Stomach smooth muscle (tissue), 2 donors: ENCODE results near the gene PDLIM1.

Experiments used
- H3K27ac ChIP-seq: one replicate; pipeline ENCODE4 v1.7.0; 2013; ENCODE audit warnings: mild to moderate bottlenecking, low read length, inconsistent platforms
- H3K27me3 ChIP-seq, 2 donors: one replicate each; pipeline ENCODE4 v1.7.0; 2013; ENCODE audit warnings: low read length in 2 of 2; ENCODE audit not compliant: insufficient read depth in 2 of 2, control insufficient read depth in 1 of 2
- H3K36me3 ChIP-seq, 2 donors: one replicate each; pipeline ENCODE4 v1.7.0; 2013; ENCODE audit warnings: low read length in 2 of 2; ENCODE audit not compliant: control insufficient read depth in 2 of 2, insufficient read depth in 2 of 2
- H3K4me1 ChIP-seq: one replicate; pipeline ENCODE4 v1.7.0; 2013; ENCODE audit warnings: low read length; ENCODE audit not compliant: control insufficient read depth, insufficient read depth
- H3K4me3 ChIP-seq, 2 donors: one replicate each; pipeline ENCODE4 v1.7.0; 2013; ENCODE audit warnings: low read length in 2 of 2
- H3K9ac ChIP-seq, 2 donors: one replicate each; pipeline ENCODE4 v1.7.0; 2013; ENCODE audit warnings: low read length in 2 of 2, mild to moderate bottlenecking in 1 of 2
- H3K9me3 ChIP-seq, 2 donors: one replicate each; pipeline ENCODE4 v1.7.0; 2013; ENCODE audit warnings: low read length in 2 of 2; ENCODE audit not compliant: control insufficient read depth in 2 of 2
- donor health status: healthy.
- donor health status: Pancreatic carcinoma.

PDLIM1 gene

GRCh38 chr10:95263864-95264226 lies 27.0 kb downstream of the PDLIM1 start:
- Histone ChIP-seq H3K36me3 (peaks cover 0 to 2% of the 10 kb centered on the region in 2 donors), H3K27ac (no peak overlapping the region), H3K4me3 (no peak overlapping the region), H3K27me3 (no peaks in the 10 kb centered on the region), H3K9ac (no peak overlapping the region), H3K4me1 (peaks cover 14% of the 10 kb centered on the region), H3K9me3 (no peaks in the 10 kb centered on the region)

GRCh38 chr10:95262763-95263518 lies 27.9 kb downstream of the PDLIM1 start:
- Histone ChIP-seq H3K36me3 (no peaks in the 10 kb centered on the region), H3K4me3 (no peak overlapping the region), H3K27ac (no peak overlapping the region), H3K4me1 (peaks cover 11% of the 10 kb centered on the region), H3K27me3 (no peaks in the 10 kb centered on the region), H3K9ac (no peak overlapping the region), H3K9me3 (no peaks in the 10 kb centered on the region)

- no peak overlapping the region for H3K4me3 ChIP-seq
- H3K4me1 ChIP-seq, result peaks cover 11% of the 10 kb centered on the region
- H3K9ac ChIP-seq, result no peak overlapping the region
- H3K27ac ChIP-seq, result no peak overlapping the region
- H3K36me3 ChIP-seq, result no peaks in the 10 kb centered on the region
- no peaks in the 10 kb centered on the region for H3K27me3 ChIP-seq
- H3K9me3 ChIP-seq, result no peaks in the 10 kb centered on the region
Observed at GRCh38 chr10:95261926-95262325, 28.9 kb downstream of the PDLIM1 start.

- Histone ChIP-seq H3K4me1 (peaks cover 11% of the 10 kb centered on the region), H3K36me3 (no peaks in the 10 kb centered on the region), H3K27ac (no peak overlapping the region), H3K27me3 (no peaks in the 10 kb centered on the region), H3K4me3 (no peak overlapping the region), H3K9me3 (no peaks in the 10 kb centered on the region), H3K9ac (peak overlapping the region in 1 of 2 donors; percentile 29)
Observed at GRCh38 chr10:95260909-95261552, 29.8 kb downstream of the PDLIM1 start.

- H3K36me3 ChIP-seq, result no peaks in the 10 kb centered on the region
- peaks cover 11% of the 10 kb centered on the region for H3K4me1 ChIP-seq
- no peaks in the 10 kb centered on the region for H3K9me3 ChIP-seq
- no peaks in the 10 kb centered on the region for H3K27me3 ChIP-seq
- no peak overlapping the region for H3K4me3 ChIP-seq
- no peak overlapping the region for H3K27ac ChIP-seq
- no peak overlapping the region for H3K9ac ChIP-seq
Observed at GRCh38 chr10:95260397-95260881, 30.4 kb downstream of the PDLIM1 start.

- Histone ChIP-seq H3K4me1 (peaks cover 7% of the 10 kb centered on the region), H3K4me3 (no peak overlapping the region), H3K9ac (no peak overlapping the region), H3K27ac (no peak overlapping the region), H3K9me3 (no peaks in the 10 kb centered on the region), H3K36me3 (no peaks in the 10 kb centered on the region), H3K27me3 (no peaks in the 10 kb centered on the region)
Observed at GRCh38 chr10:95257849-95258248, 33.0 kb downstream of the PDLIM1 start.

- H3K9me3 ChIP-seq, result no peaks in the 10 kb centered on the region
- no peaks in the 10 kb centered on the region for H3K27me3 ChIP-seq
- no peak overlapping the region for H3K9ac ChIP-seq
- peaks cover 7% of the 10 kb centered on the region for H3K4me1 ChIP-seq
- H3K4me3 ChIP-seq, result no peak overlapping the region
- H3K36me3 ChIP-seq, result no peaks in the 10 kb centered on the region
- H3K27ac ChIP-seq, result no peak overlapping the region
Observed at GRCh38 chr10:95256268-95256667, 34.5 kb downstream of the PDLIM1 start.

- Histone ChIP-seq H3K27me3 (no peaks in the 10 kb centered on the region), H3K4me3 (no peak overlapping the region), H3K27ac (no peak overlapping the region), H3K36me3 (no peaks in the 10 kb centered on the region), H3K9me3 (no peaks in the 10 kb centered on the region), H3K4me1 (no peaks in the 10 kb centered on the region), H3K9ac (no peak overlapping the region)
Observed at GRCh38 chr10:95254629-95255028, 36.2 kb downstream of the PDLIM1 start.

- H3K4me3 ChIP-seq, result no peak overlapping the region
- H3K4me1 ChIP-seq, result no peaks in the 10 kb centered on the region
- H3K27ac ChIP-seq, result no peak overlapping the region
Observed at GRCh38 chr10:95253686-95254085, 37.1 kb downstream of the PDLIM1 start.

GRCh38 chr10:95253007-95253406 lies 37.8 kb downstream of the PDLIM1 start:
- Histone ChIP-seq H3K9ac (no peak overlapping the region), H3K27me3 (no peaks in the 10 kb centered on the region), H3K4me1 (no peaks in the 10 kb centered on the region), H3K9me3 (no peaks in the 10 kb centered on the region), H3K36me3 (no peaks in the 10 kb centered on the region), H3K27ac (no peak overlapping the region), H3K4me3 (no peak overlapping the region)

More at GRCh38 chr10:95253686-95254085, 37.1 kb downstream of the PDLIM1 start:
- Histone ChIP-seq H3K36me3 (no peaks in the 10 kb centered on the region), H3K9ac (no peak overlapping the region), H3K9me3 (no peaks in the 10 kb centered on the region), H3K27me3 (no peaks in the 10 kb centered on the region)

- H3K9me3 ChIP-seq, result no peaks in the 10 kb centered on the region
- peaks cover 16% of the 10 kb centered on the region for H3K4me1 ChIP-seq
- no peaks in the 10 kb centered on the region for H3K27me3 ChIP-seq
- H3K36me3 ChIP-seq, result no peaks in the 10 kb centered on the region
- no peak overlapping the region for H3K9ac ChIP-seq
- no peak overlapping the region for H3K4me3 ChIP-seq
- H3K27ac ChIP-seq, result no peak overlapping the region
Observed at GRCh38 chr10:95250856-95251255, 39.9 kb downstream of the PDLIM1 start.
